GM12892 (cell line): ENCODE results near the gene MID1IP1.

Experiments used
- DNase-seq: peaks from one replicate; pipeline ENCODE4 v3.0.0; 2011; ENCODE audit not compliant: insufficient read length
- FAIRE-seq: peaks from 2 replicates; lab custom pipeline; 2011; peaks lifted over from hg19 to GRCh38; lab: Jason Lieb, UNC
- POLR2A ChIP-seq: IDR thresholded peaks from 2 replicates; pipeline ENCODE4 v1.6.1; 2011; ENCODE audit warnings: low read depth, low read length, control low read depth
- POLR2AphosphoS5 ChIP-seq: IDR thresholded peaks from 2 replicates; pipeline ENCODE4 v1.6.1; 2011; ENCODE audit warnings: low read depth, low read length, control low read depth
- TAF1 ChIP-seq: IDR thresholded peaks from 2 replicates; pipeline ENCODE4 v1.6.1; 2011; ENCODE audit warnings: low read depth, mild to moderate bottlenecking, control low read depth, low read length, borderline replicate concordance

MID1IP1 gene

DNA sequence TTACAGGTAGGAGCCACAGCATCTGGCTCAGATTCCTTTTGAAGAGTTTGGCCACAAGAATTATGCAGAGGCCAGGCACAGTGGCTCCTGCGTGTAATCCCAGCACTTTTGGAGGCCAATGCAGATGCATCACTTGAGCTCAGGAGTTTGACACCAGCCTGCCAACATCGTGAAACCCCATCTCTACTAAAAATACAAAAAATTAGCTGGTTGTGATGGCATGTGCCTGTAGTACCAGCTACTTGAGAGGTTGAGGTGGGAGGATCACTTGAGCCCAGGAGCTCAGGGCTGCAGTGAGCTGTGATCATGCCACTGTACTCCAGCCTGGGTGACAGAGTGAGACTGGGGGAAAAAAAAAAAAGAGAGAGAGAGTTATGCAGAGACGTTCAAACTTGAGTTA is 53.0 kb downstream of the MID1IP1 start:
- no peak for DNase-seq
- TF ChIP-seq POLR2A (no peak), POLR2AphosphoS5 (no peak), TAF1 (no peak)
- FAIRE-seq = no peak
